OCI-LY7 (cell line): Measurements from ENCODE around the gene TWNK. TPM values are rescaled to one million over a fixed set of nuclear protein-coding genes. Genes with fewer than 3 reads are reported as not detected.

ENCODE experiments used
- BruUV-seq: library from RNA; stranded (reverse); fragments of 400-500 nt; replicated peaks from 2 replicates; lab custom pipeline; 2021; lab: Mats Ljungman, UMichigan
- CTCF ChIA-PET: fragments of 300-600 bp; sonication (Branson Sonifier 250); formaldehyde crosslinking; loops from one replicate; lab custom pipeline; 2022; ENCODE audit warnings: antibody characterized with exemption; ENCODE audit not compliant: unreplicated experiment; lab: Charles Lee
- POLR2A ChIA-PET: fragments of 300-600 bp; sonication (Branson Sonifier 250); formaldehyde crosslinking; loops from one replicate; lab custom pipeline; 2022; ENCODE audit warnings: antibody characterized with exemption; lab: Charles Lee
- DNase-seq: peaks from one replicate; pipeline ENCODE4 v3.0.0-alpha.2; 2015; ENCODE audit warnings: low spot score
- H2AFZ ChIP-seq: fragments of 200-600 bp; sonication (generic), shearing (Covaris generic); 2 replicates; pipeline ENCODE4 v1.6.1; 2014; ENCODE audit warnings: mild to moderate bottlenecking, antibody characterized with exemption, low read length, moderate library complexity
- H3K27ac ChIP-seq: fragments of 200-600 bp; sonication (generic); 2 replicates; pipeline ENCODE4 v1.5.1; 2014; ENCODE audit warnings: mixed run types, low read depth, mild to moderate bottlenecking, moderate library complexity, low read length, inconsistent platforms; ENCODE audit not compliant: poor library complexity, severe bottlenecking
- H3K36me3 ChIP-seq: fragments of 200-600 bp; sonication (generic); 2 replicates; pipeline ENCODE4 v1.6.1; 2014; ENCODE audit warnings: mild to moderate bottlenecking, antibody characterized with exemption, low read length, moderate library complexity, mixed read lengths; ENCODE audit not compliant: insufficient read depth
- H3K4me1 ChIP-seq: fragments of 200-600 bp; sonication (generic); 2 replicates; pipeline ENCODE4 v1.5.1; 2014; ENCODE audit warnings: mild to moderate bottlenecking, low read length; ENCODE audit not compliant: insufficient read depth, poor library complexity, severe bottlenecking
- H3K4me2 ChIP-seq: fragments of 200-600 bp; sonication (generic); 2 replicates; pipeline ENCODE4 v1.6.1; 2014; ENCODE audit warnings: mild to moderate bottlenecking, low read length
- H3K4me3 ChIP-seq: fragments of 200-600 bp; sonication (generic); 2 replicates; pipeline ENCODE4 v1.5.1; 2014; ENCODE audit warnings: mild to moderate bottlenecking, low read depth, low read length; ENCODE audit not compliant: poor library complexity, severe bottlenecking
- H3K79me2 ChIP-seq: fragments of 200-600 bp; sonication (generic); 2 replicates; pipeline ENCODE4 v1.6.1; 2016; ENCODE audit warnings: low read depth, mild to moderate bottlenecking, low read length, moderate library complexity, mixed read lengths; ENCODE audit not compliant: insufficient read depth
- H3K9me2 ChIP-seq: fragments of 200-600 bp; sonication (generic); 2 replicates; pipeline ENCODE4 v1.6.1; 2016; ENCODE audit warnings: mild to moderate bottlenecking, low read length, mixed read lengths; ENCODE audit not compliant: insufficient read depth
- H3K9me3 ChIP-seq: fragments of 200-600 bp; sonication (generic); 2 replicates; pipeline ENCODE4 v1.6.1; 2014; ENCODE audit warnings: mild to moderate bottlenecking, mixed run types, low read length, mixed read lengths
- H4K20me1 ChIP-seq: fragments of 200-600 bp; sonication (generic); 2 replicates; pipeline ENCODE4 v1.6.1; 2014; ENCODE audit warnings: mild to moderate bottlenecking, antibody characterized with exemption, low read length, moderate library complexity, mixed read lengths; ENCODE audit not compliant: insufficient read depth
- EZH2phosphoT487 ChIP-seq: fragments of 200-600 bp; sonication (generic); IDR thresholded peaks from 2 replicates; pipeline ENCODE4 v1.6.1; 2018; ENCODE audit warnings: low read depth, borderline replicate concordance, mild to moderate bottlenecking, mixed run types, antibody characterized with exemption, low read length, moderate library complexity, mixed read lengths
- intact Hi-C: fragments of 100-400 bp; cut with micrococcal nuclease; formaldehyde crosslinking; loops from one replicate; pipeline ENCODE4 v1.10.0; 2022; ENCODE audit not compliant: unreplicated experiment
- total RNA-seq, 2 experiments: library from RNA; depleted of rRNA in 1 of 2; stranded (reverse); fragments of >200 nt in 1 of 2; shearing (Covaris generic) in 1 of 2; gene quantifications; 2 replicates each; pipeline ENCODE4 v1.2.3, GENCODE V29; 2014 to 2022
- TF ChIP-seq, protein P1 (sequence below): fragments of 200-600 bp; sonication (generic); conservative IDR thresholded peaks from 2 replicates; pipeline ENCODE4 v1.5.1; 2014; ENCODE audit warnings: mild to moderate bottlenecking, antibody characterized with exemption, low read length, moderate library complexity, mixed read lengths

The TWNK gene
- total RNA-seq, 2 experiments from 2014 or later: 15.8 to 21.7 TPM

DNA sequence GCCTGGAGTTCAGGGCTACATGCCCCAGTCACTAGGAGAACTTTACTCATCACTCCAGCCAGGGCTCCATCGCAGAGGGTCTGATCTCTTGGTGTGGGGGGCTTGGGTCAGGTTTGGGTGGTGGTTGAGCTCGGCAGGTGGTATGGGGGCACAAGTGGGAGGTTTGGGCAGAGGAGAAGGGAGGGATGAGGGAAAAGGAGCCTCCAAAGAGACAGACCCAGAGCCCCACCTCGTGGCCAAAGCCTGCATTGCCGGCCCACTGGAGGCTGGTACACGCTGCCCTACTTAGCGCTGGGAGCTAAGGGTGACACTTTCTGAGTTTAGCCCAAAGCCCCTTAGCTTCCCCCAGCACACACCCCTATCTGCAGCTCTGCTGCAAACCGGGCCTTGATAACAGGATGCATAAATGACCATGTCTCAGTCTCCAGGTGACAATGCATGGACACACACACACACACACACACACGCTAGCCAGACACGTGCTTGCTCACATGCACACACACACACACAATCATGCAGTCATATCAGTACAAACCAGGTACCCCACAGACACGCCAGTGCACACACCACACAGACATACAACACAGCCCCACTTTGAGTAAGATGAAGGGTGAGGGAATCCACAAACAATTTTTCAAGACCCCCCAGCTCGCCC, 27.0 kb downstream of the TWNK start:
- intact Hi-C loops: loop anchor here (1.0 to 5.0 kb wide), 3 partner anchors 16 to 1182 kb away; partner anchors contain the start of gene SEMA4G
- H3K9me2 ChIP-seq: no peaks in the 10 kb centered on the region
- peak; percentile 65 for DNase-seq
- no TSS peak for BruUV-seq
- no peaks in the 10 kb centered on the region for H3K36me3 ChIP-seq
- ChIA-PET POLR2A (interaction anchor here (0.6 kb wide), 3 partner anchors 30 to 515 kb away, joined by 3 to 4 read pairs (median 3); no protein-coding TSS in a partner anchor), CTCF (interaction anchor here (0.5 to 1.3 kb wide), 7 partner anchors 10 to 235 kb away, joined by 3 to 6 read pairs (median 3); partner anchors contain the start of gene KAZALD1)
- H3K4me2 ChIP-seq: no peak overlapping the region
- no peak overlapping the region for H2AFZ ChIP-seq
- no peaks in the 10 kb centered on the region for H4K20me1 ChIP-seq
- TF ChIP-seq, protein P1, sequence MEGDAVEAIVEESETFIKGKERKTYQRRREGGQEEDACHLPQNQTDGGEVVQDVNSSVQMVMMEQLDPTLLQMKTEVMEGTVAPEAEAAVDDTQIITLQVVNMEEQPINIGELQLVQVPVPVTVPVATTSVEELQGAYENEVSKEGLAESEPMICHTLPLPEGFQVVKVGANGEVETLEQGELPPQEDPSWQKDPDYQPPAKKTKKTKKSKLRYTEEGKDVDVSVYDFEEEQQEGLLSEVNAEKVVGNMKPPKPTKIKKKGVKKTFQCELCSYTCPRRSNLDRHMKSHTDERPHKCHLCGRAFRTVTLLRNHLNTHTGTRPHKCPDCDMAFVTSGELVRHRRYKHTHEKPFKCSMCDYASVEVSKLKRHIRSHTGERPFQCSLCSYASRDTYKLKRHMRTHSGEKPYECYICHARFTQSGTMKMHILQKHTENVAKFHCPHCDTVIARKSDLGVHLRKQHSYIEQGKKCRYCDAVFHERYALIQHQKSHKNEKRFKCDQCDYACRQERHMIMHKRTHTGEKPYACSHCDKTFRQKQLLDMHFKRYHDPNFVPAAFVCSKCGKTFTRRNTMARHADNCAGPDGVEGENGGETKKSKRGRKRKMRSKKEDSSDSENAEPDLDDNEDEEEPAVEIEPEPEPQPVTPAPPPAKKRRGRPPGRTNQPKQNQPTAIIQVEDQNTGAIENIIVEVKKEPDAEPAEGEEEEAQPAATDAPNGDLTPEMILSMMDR: peak; percentile 89
- TF ChIP-seq EZH2phosphoT487: no peak
- H3K79me2 ChIP-seq: no peaks in the 10 kb centered on the region
- H3K4me1 ChIP-seq: peaks cover 11% of the 10 kb centered on the region
- H3K27ac ChIP-seq: no peak overlapping the region
- no peaks in the 10 kb centered on the region for H3K9me3 ChIP-seq
- no peak overlapping the region for H3K4me3 ChIP-seq

DNA sequence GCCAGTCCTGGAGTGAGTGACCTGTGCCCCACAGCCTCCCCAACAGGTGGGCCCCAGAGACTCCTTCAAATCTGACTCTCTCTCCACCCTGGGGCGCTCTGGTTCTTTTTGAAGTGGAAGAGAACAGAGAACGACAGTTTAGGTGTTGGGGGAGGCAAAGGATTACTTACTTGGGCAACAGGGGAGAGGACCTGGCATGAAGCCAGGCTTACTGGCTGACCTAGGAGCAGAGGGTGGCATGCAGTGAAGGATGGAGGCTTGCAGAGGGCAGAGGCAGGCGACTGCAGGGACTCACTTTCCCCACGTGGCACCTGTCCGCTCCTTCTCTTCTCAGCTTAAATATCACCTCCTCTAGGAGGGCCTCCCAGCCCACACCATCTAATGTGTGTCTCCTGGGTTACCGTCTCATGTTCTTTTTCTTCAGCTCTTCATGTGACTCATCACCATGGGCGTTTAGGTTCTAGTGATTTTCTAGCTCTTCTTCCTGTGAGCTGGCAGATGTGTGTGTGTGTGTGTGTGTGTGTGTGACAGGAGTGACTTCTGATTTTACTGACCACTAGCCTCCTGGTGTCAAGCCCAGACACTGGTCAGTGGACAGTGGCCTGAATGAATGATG, 27.7 kb downstream of the TWNK start:
- TF ChIP-seq EZH2phosphoT487: no peak
- TF ChIP-seq, protein P1: no peak
- Histone ChIP-seq H3K4me1 (peaks cover 11% of the 10 kb centered on the region), H3K4me2 (no peak overlapping the region), H3K9me3 (no peaks in the 10 kb centered on the region), H2AFZ (no peak overlapping the region), H3K27ac (no peak overlapping the region), H3K9me2 (no peaks in the 10 kb centered on the region), H3K79me2 (no peaks in the 10 kb centered on the region), H3K36me3 (no peaks in the 10 kb centered on the region), H4K20me1 (no peaks in the 10 kb centered on the region), H3K4me3 (no peak overlapping the region)
- intact Hi-C loops: loop anchor here (1.0 to 5.0 kb wide), 3 partner anchors 17 to 1183 kb away; partner anchors contain the start of gene SEMA4G
- BruUV-seq: no TSS peak
- DNase-seq: no peak
- CTCF ChIA-PET: interaction anchor here (0.6 to 1.3 kb wide), 8 partner anchors 10 to 61 kb away, joined by 3 to 6 read pairs (median 3); partner anchors contain the start of gene KAZALD1
- POLR2A ChIA-PET: interaction anchor here (1.0 kb wide), 1 partner anchor 41 kb away, joined by 5 read pairs; no protein-coding TSS in a partner anchor
